K562 (cell line): ENCODE results near the gene ZNF554. TPM values are rescaled to one million over a fixed set of nuclear protein-coding genes. Genes with fewer than 3 reads are reported as not detected.

Source experiments
- BRCA1 ChIP-seq, 2 experiments: fragments of 450-650 bp in 1 of 2; sonication (generic) in 1 of 2; formaldehyde crosslinking in 1 of 2; IDR thresholded peaks; 2 replicates each; pipeline versions ENCODE4 v1.5.0 to v1.6.1; 2017 to 2020; ENCODE audit warnings: mild to moderate bottlenecking in 1 of 2, missing genetic modification reagents in 1 of 2
- DPF2 ChIP-seq: fragments of 450-650 bp; IDR thresholded peaks from 2 replicates; pipeline ENCODE4 v1.6.1; 2016
- ETS1 ChIP-seq: conservative IDR thresholded peaks from 2 replicates; pipeline ENCODE4 v1.6.1; 2011; ENCODE audit warnings: low read depth, mild to moderate bottlenecking, low read length; ENCODE audit not compliant: control insufficient read depth
- ETV1 ChIP-seq: fragments of 450-650 bp; conservative IDR thresholded peaks from 2 replicates; pipeline ENCODE4 v1.6.1; 2016; ENCODE audit warnings: missing genetic modification characterization, control low read depth, low read depth, missing compliant biosample characterization
- FIP1L1 ChIP-seq: fragments of 200-400 bp; formaldehyde crosslinking; IDR thresholded peaks from 2 replicates; pipeline ENCODE4 v1.6.1; 2018; ENCODE audit warnings: mild to moderate bottlenecking, low read depth, low read length; ENCODE audit not compliant: poor library complexity, severe bottlenecking
- GTF3C2 ChIP-seq: IDR thresholded peaks from 3 replicates; pipeline ENCODE4 v1.6.1; 2011; ENCODE audit warnings: borderline replicate concordance, mild to moderate bottlenecking, moderate library complexity; ENCODE audit not compliant: insufficient read length; ENCODE audit errors: extremely low read depth
- KLF6 ChIP-seq: fragments of 250-450 bp; sonication (Bioruptor Pico); IDR thresholded peaks from 2 replicates; pipeline ENCODE4 v1.4.0; 2020; ENCODE audit warnings: mild to moderate bottlenecking, moderate library complexity, borderline replicate concordance
- MTA1 ChIP-seq: fragments of 450-650 bp; IDR thresholded peaks from 2 replicates; pipeline ENCODE4 v1.6.1; 2017; ENCODE audit warnings: borderline replicate concordance
- MYNN ChIP-seq, 2 experiments: sonication (generic); formaldehyde crosslinking in 1 of 2; IDR thresholded peaks; 2 replicates each; pipeline versions ENCODE4 v1.5.0 to v1.6.1; 2016 to 2020; ENCODE audit warnings: antibody characterized with exemption in 1 of 2, missing genetic modification reagents in 1 of 2
- NONO ChIP-seq, 2 experiments: fragments of 200-400 bp in 1 of 2; fragments of 450-650 bp in 1 of 2; formaldehyde crosslinking in 1 of 2; IDR thresholded peaks; 2 replicates each; pipeline ENCODE4 v1.6.1; 2017; ENCODE audit warnings: low read depth in 2 of 2, mild to moderate bottlenecking in 2 of 2, moderate library complexity in 2 of 2, low read length in 1 of 2
- NR2C1 ChIP-seq, 2 experiments: fragments of 450-650 bp; IDR thresholded peaks; 2 replicates each; pipeline ENCODE4 v1.6.1; 2017; ENCODE audit warnings: mild to moderate bottlenecking in 2 of 2, antibody characterized with exemption in 1 of 2, inconsistent platforms in 1 of 2, missing compliant biosample characterization in 1 of 2, missing genetic modification characterization in 1 of 2
- PCBP1 ChIP-seq: fragments of 200-400 bp; formaldehyde crosslinking; IDR thresholded peaks from 2 replicates; pipeline ENCODE4 v1.6.1; 2018; ENCODE audit warnings: mild to moderate bottlenecking, low read depth, low read length; ENCODE audit not compliant: poor library complexity, severe bottlenecking
- POLR2G ChIP-seq: fragments of 200-400 bp; formaldehyde crosslinking; IDR thresholded peaks from 2 replicates; pipeline ENCODE4 v1.6.1; 2017; ENCODE audit warnings: low read depth, mild to moderate bottlenecking, antibody characterized with exemption, low read length, moderate library complexity
- RAD21 ChIP-seq, 2 experiments: fragments of 250-450 bp in 1 of 2; fragments of 450-650 bp in 1 of 2; sonication (Bioruptor Pico) in 1 of 2; formaldehyde crosslinking in 1 of 2; IDR thresholded peaks in 1 of 2; conservative IDR thresholded peaks in 1 of 2; 2 replicates each; pipeline versions ENCODE4 v1.4.0 to v1.8.0; 2020 to 2022; ENCODE audit warnings: mild to moderate bottlenecking in 2 of 2, moderate library complexity in 1 of 2
- RBBP5 ChIP-seq: fragments of 200-600 bp; sonication (generic); IDR thresholded peaks from 2 replicates; pipeline ENCODE4 v1.6.1; 2012; ENCODE audit warnings: borderline replicate concordance, mild to moderate bottlenecking, low read length, control low read depth, inconsistent platforms; ENCODE audit not compliant: insufficient read depth, poor library complexity, severe bottlenecking
- STAT5A ChIP-seq: IDR thresholded peaks from 2 replicates; pipeline ENCODE4 v1.6.1; 2012; ENCODE audit warnings: low read length, inconsistent platforms, borderline replicate concordance
- ZSCAN32 ChIP-seq: fragments of 450-650 bp; formaldehyde crosslinking; IDR thresholded peaks from 2 replicates; pipeline ENCODE4 v1.4.0; 2020; ENCODE audit warnings: mild to moderate bottlenecking, moderate library complexity
- polyA plus RNA-seq, 8 experiments: library from polyadenylated mRNA; depleted of rRNA in 4 of 8; stranded (reverse) in 5 of 8; unstranded in 3 of 8; fragments of >200 nt; fragmentation: Nextera tagmentation in 2 of 8; fragmentation: Illumina TruSeq in 1 of 8; extraction: Ambion mirVana in 2 of 8; extraction: Trizol in 1 of 8; gene quantifications; 2 replicates each; pipeline versions ENCODE4 v1.2.1 to v1.2.3, GENCODE V29; 2011 to 2014; ENCODE audit warnings: inconsistent platforms in 1 of 8, missing spikeins in 1 of 8
- total RNA-seq, 7 experiments: library from RNA; depleted of rRNA in 6 of 7; stranded (reverse); fragments of >200 nt in 6 of 7; fragmentation: Illumina TruSeq in 2 of 7; extraction: Trizol in 2 of 7; gene quantifications; 2 replicates each; pipeline versions ENCODE4 v1.2.1 to v1.2.3, GENCODE V29; 2011 to 2021; ENCODE audit warnings: low replicate concordance in 1 of 7
- TF ChIP-seq, protein P1 (sequence below): fragments of 450-650 bp; formaldehyde crosslinking; IDR thresholded peaks from 2 replicates; pipeline ENCODE4 v1.4.0; 2020; ENCODE audit warnings: mild to moderate bottlenecking, moderate library complexity

Gene ZNF554
- total and polyA plus RNA-seq, 9 of the 15 experiments (the other 6 are each of a cell fraction or from before 2014, with no cell fraction given), result 0.07 to 1.8 (median 1.1) TPM

DNA sequence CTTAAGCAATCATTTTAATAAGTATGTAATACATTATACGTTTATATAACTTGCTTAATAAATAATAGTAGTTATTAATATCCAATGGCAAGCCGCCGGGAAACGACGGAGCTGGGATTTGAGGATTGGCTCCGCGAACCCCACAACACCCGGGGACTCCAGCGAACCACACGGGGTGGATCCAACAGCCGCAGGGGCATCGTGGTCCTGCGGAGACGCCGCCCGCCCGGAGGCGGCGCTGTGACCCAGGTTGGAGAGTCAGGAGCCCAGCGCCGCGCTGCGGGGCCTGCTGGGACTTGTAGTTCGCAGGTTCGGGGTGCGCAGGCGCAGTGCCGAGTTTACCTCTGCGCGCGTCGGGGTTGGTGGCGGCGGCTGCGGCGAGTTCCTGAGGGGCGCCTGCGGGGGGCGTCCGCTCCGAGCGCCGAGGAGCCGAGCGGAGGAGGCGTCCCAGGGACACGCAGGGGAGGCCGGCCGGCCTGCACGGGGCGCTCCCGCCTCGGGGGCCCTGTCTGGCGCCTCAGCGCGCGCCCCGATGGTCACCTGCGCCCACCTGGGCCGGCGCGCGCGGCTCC, at the start of gene ZNF554 (continued):
- TF ChIP-seq ETS1, result peak; percentile 100
- peak; percentile 66; the same call in 1 of the 2 replicates for TF ChIP-seq NR2C1 (IDR thresholded peaks at IDR 0.05)
- peak; percentile 84 for TF ChIP-seq NR2C1 (tag; IDR thresholded peaks at IDR 0.05)
- TF ChIP-seq POLR2G, result peak; percentile 76
- 0 out of 2 replicates have a peak, but pooled peaks have one; percentile 39 for TF ChIP-seq MTA1
- peak; percentile 52 to 85; a peak in 3 of 4 replicates for TF ChIP-seq NONO (IDR thresholded peaks at IDR 0.05; ENCODE audit: low read depth in 2 of 2, low read length in 1 of 2)
- TF ChIP-seq, protein P1, sequence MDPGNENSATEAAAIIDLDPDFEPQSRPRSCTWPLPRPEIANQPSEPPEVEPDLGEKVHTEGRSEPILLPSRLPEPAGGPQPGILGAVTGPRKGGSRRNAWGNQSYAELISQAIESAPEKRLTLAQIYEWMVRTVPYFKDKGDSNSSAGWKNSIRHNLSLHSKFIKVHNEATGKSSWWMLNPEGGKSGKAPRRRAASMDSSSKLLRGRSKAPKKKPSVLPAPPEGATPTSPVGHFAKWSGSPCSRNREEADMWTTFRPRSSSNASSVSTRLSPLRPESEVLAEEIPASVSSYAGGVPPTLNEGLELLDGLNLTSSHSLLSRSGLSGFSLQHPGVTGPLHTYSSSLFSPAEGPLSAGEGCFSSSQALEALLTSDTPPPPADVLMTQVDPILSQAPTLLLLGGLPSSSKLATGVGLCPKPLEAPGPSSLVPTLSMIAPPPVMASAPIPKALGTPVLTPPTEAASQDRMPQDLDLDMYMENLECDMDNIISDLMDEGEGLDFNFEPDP (CRISPR knock-in tag), result no peak
- peak; percentile 54 for TF ChIP-seq RBBP5
- no peak for TF ChIP-seq BRCA1 (IDR thresholded peaks at IDR 0.05)
- no peak for TF ChIP-seq BRCA1 (CRISPR knock-in tag; IDR thresholded peaks at IDR 0.05)
- TF ChIP-seq RAD21 (CRISPR knock-in tag; conservative IDR thresholded peaks at IDR 0.05 in 1 of 2, IDR thresholded peaks at IDR 0.05 in 1 of 2), result peak; percentile 33 to 46; a peak in 2 of 4 replicates
- TF ChIP-seq DPF2, result peak; percentile 31; the same call in 1 of the 2 replicates
- no peak for TF ChIP-seq GTF3C2
- TF ChIP-seq STAT5A, result peak; percentile 44; the same call in 1 of the 2 replicates
- TF ChIP-seq FIP1L1, result peak; percentile 92
- 0 out of 2 replicates have a peak, but pooled peaks have one; percentile 16 for TF ChIP-seq MYNN (IDR thresholded peaks at IDR 0.05)
- TF ChIP-seq MYNN (CRISPR knock-in tag; IDR thresholded peaks at IDR 0.05), result no peak
- no peak for TF ChIP-seq ETV1 (tag)
- no peak for TF ChIP-seq PCBP1
- no peak; the same call in 1 of the 2 replicates for TF ChIP-seq KLF6 (CRISPR knock-in tag)
- no peak for TF ChIP-seq ZSCAN32 (CRISPR knock-in tag)
